Fibroblast of lung (primary cell): Measurements from ENCODE around the gene PRR20B.
"Not testable (repeated sequence)": the region's sequence is repeated elsewhere in the genome, so short reads cannot be mapped to it uniquely, and the experiment has no call there.

Experiments
- CTCF ChIP-seq, 2 donors: IDR thresholded peaks in 1 of 2; conservative IDR thresholded peaks in 1 of 2; 1 replicate in 1 of 2; 2 replicates in 1 of 2; pipeline ENCODE4 v1.5.1; 2011 to 2012; ENCODE audit warnings: low read length in 2 of 2, control low read depth in 1 of 2, inconsistent platforms in 1 of 2, low read depth in 1 of 2, mild to moderate bottlenecking in 1 of 2
- EZH2 ChIP-seq: IDR thresholded peaks from 2 replicates; pipeline ENCODE4 v1.5.1; 2012; ENCODE audit warnings: low read length, control low read depth, mild to moderate bottlenecking; ENCODE audit errors: missing control alignments

DNA sequence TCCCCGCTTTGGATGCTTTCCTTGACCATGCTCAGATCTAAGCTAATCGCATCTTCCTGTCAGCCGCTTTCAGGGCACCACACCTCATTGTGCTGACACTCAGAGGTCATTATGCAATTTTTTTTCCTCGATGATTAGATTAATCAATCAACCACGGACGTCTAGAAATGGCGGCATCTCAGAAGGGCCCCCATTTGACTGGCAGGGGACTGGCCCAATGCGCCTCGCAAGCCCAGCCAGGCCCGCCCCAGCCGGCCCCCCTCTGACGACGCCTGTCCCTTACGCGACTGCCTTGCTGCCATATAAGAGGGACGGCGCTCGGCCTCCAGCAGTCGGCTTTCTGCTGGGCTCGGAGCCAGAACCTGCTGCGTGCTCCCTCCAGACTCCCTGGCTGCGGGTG, at the start of gene PRR20B:
- not testable (repeated sequence) for TF ChIP-seq CTCF (conservative IDR thresholded peaks at IDR 0.05 in 1 of 2, IDR thresholded peaks at IDR 0.05 in 1 of 2; ENCODE audit: low read depth in 1 of 2, low read length in 2 of 2); EZH2
